HCT116 (cell line): Measurements from ENCODE around the gene SLC35B1. TPM values are rescaled to one million over a fixed set of nuclear protein-coding genes. Genes with fewer than 3 reads are reported as not detected.

Experiments used
- ATAC-seq: fragments of 200-7000 bp; cut with Tn5 transposase; 2 replicates; pipeline ENCODE4 v1.9.1; 2020; ENCODE audit warnings: mild to moderate bottlenecking, moderate library complexity
- BruUV-seq: library from RNA; stranded (reverse); fragments of 400-500 nt; replicated peaks from 2 replicates; lab custom pipeline; 2021; lab: Mats Ljungman, UMichigan
- CTCF ChIA-PET: fragments of 300-600 bp; sonication (Branson Sonifier 250); formaldehyde crosslinking; loops from one replicate; lab custom pipeline; 2021; ENCODE audit warnings: antibody characterized with exemption; lab: Charles Lee
- POLR2A ChIA-PET: fragments of 300-600, 350-600 bp; sonication (Branson Sonifier 250); formaldehyde crosslinking; loops from one replicate; lab custom pipeline; 2021; ENCODE audit warnings: antibody characterized with exemption; lab: Charles Lee
- RAD21 ChIA-PET, 2 experiments: fragments of 300-600 bp; sonication (Branson Sonifier 250); formaldehyde crosslinking; loops; one replicate each; lab custom pipeline; 2023; ENCODE audit warnings: low total read pairs in 2 of 2; ENCODE audit not compliant: uncharacterized antibody in 2 of 2, unreplicated experiment in 2 of 2, low non-redundant PET in 1 of 2; lab: Charles Lee
- DNase-seq: peaks from one replicate; pipeline ENCODE4 v3.0.0-alpha.2; 2010; ENCODE audit warnings: low read depth, low spot score
- H2AFZ ChIP-seq: fragments of 200-600 bp; shearing (Covaris generic), sonication (generic); 2 replicates; pipeline ENCODE4 v1.6.1; 2017; ENCODE audit warnings: low read depth, mixed run types, mixed read lengths, antibody characterized with exemption, low read length; ENCODE audit not compliant: poor library complexity, severe bottlenecking
- H3K27ac ChIP-seq: 2 replicates; pipeline ENCODE4 v1.5.1; 2012; ENCODE audit warnings: low read depth, low read length
- H3K27me3 ChIP-seq: fragments of 200-600 bp; sonication (generic); 2 replicates; pipeline ENCODE4 v1.6.1; 2016; ENCODE audit warnings: mixed run types, low read length, mixed read lengths; ENCODE audit not compliant: insufficient read depth
- H3K36me3 ChIP-seq, 2 experiments: fragments of 200-500 bp in 1 of 2; fragments of 200-600 bp in 1 of 2; sonication (Bioruptor generic) in 1 of 2; sonication (generic) in 1 of 2; 2 replicates each; pipeline versions ENCODE4 v1.5.1 to v1.6.1; 2014 to 2016; ENCODE audit warnings: low read length in 2 of 2, inconsistent platforms in 1 of 2, mixed read lengths in 1 of 2, mixed run types in 1 of 2; ENCODE audit not compliant: insufficient read depth in 2 of 2, control insufficient read depth in 1 of 2
- H3K4me1 ChIP-seq, 2 experiments: fragments of 200-600 bp in 1 of 2; sonication (generic) in 1 of 2; 2 replicates each; pipeline versions ENCODE4 v1.5.1 to v1.6.1; 2012 to 2017; ENCODE audit warnings: low read length in 2 of 2, inconsistent platforms in 1 of 2, mild to moderate bottlenecking in 1 of 2, mixed read lengths in 1 of 2, mixed run types in 1 of 2, moderate library complexity in 1 of 2; ENCODE audit not compliant: insufficient read depth in 2 of 2, control insufficient read depth in 1 of 2
- H3K4me2 ChIP-seq: fragments of 200-600 bp; sonication (generic); 2 replicates; pipeline ENCODE4 v1.6.1; 2017; ENCODE audit warnings: mixed run types, low read length, mixed read lengths
- H3K4me3 ChIP-seq, 2 experiments: fragments of 200-600 bp in 1 of 2; sonication (generic) in 1 of 2; replicated peaks in 1 of 2; 2 replicates each; pipeline ENCODE4 v1.5.1; 2011 to 2016; ENCODE audit warnings: low read length in 2 of 2, control low read depth in 1 of 2, low read depth in 1 of 2, mild to moderate bottlenecking in 1 of 2, mixed read lengths in 1 of 2, mixed run types in 1 of 2
- H3K79me2 ChIP-seq: fragments of 200-600 bp; sonication (generic); 2 replicates; pipeline ENCODE4 v1.6.1; 2017; ENCODE audit warnings: mild to moderate bottlenecking, mixed run types, low read length, moderate library complexity, mixed read lengths; ENCODE audit not compliant: insufficient read depth
- H3K9ac ChIP-seq: fragments of 200-600 bp; sonication (generic); 2 replicates; pipeline ENCODE4 v1.6.1; 2016; ENCODE audit warnings: low read length, mixed read lengths
- H3K9me2 ChIP-seq: fragments of 200-600 bp; sonication (generic), shearing (Covaris generic); 2 replicates; pipeline ENCODE4 v1.6.1; 2017; ENCODE audit warnings: mixed run types, mild to moderate bottlenecking, moderate library complexity; ENCODE audit not compliant: insufficient read depth
- H3K9me3 ChIP-seq, 2 experiments: fragments of 200-500 bp in 1 of 2; fragments of 200-600 bp in 1 of 2; sonication (Bioruptor generic) in 1 of 2; sonication (generic) in 1 of 2; 2 replicates each; pipeline ENCODE4 v1.6.1; 2014 to 2017; ENCODE audit warnings: low read length in 2 of 2, mixed read lengths in 2 of 2, inconsistent platforms in 1 of 2, low read depth in 1 of 2, mild to moderate bottlenecking in 1 of 2, mixed run types in 1 of 2, moderate library complexity in 1 of 2; ENCODE audit not compliant: control insufficient read depth in 1 of 2, insufficient read depth in 1 of 2
- H4K20me1 ChIP-seq: fragments of 200-600 bp; sonication (generic), shearing (Covaris generic); 2 replicates; pipeline ENCODE4 v1.6.1; 2017; ENCODE audit warnings: mixed run types, mild to moderate bottlenecking, moderate library complexity; ENCODE audit not compliant: insufficient read depth
- POLR2AphosphoS5 ChIP-seq: IDR thresholded peaks from 2 replicates; pipeline ENCODE4 v1.6.1; 2011; ENCODE audit warnings: mild to moderate bottlenecking, low read depth, low read length, moderate library complexity
- RAD21 ChIP-seq: IDR thresholded peaks from 2 replicates; pipeline ENCODE4 v1.6.1; 2012; ENCODE audit warnings: low read depth, mild to moderate bottlenecking
- SRF ChIP-seq: IDR thresholded peaks from 2 replicates; pipeline ENCODE4 v1.6.1; 2012; ENCODE audit warnings: low read depth
- YY1 ChIP-seq: IDR thresholded peaks from 2 replicates; pipeline ENCODE4 v1.6.1; 2011; ENCODE audit warnings: low read length, low read depth, moderate library complexity, mild to moderate bottlenecking; ENCODE audit not compliant: insufficient replicate concordance; ENCODE audit errors: extremely low read depth
- ZFX ChIP-seq: fragments of 450-650 bp; IDR thresholded peaks from 2 replicates; pipeline ENCODE4 v1.6.1; 2017
- intact Hi-C: fragments of 100-400 bp; cut with micrococcal nuclease; formaldehyde crosslinking; loops from 2 replicates; pipeline ENCODE4 v1.10.0; 2022
- total RNA-seq: library from RNA; stranded (reverse); gene quantifications from one replicate; pipeline ENCODE4 v1.2.1, GENCODE V29; 2021; ENCODE audit not compliant: unreplicated experiment
- TF ChIP-seq, protein P1 (sequence below): IDR thresholded peaks from 2 replicates; pipeline ENCODE4 v1.6.1; 2012; ENCODE audit warnings: low read depth
- TF ChIP-seq, protein P2 (sequence below): IDR thresholded peaks from 2 replicates; pipeline ENCODE4 v1.6.1; 2012
- TF ChIP-seq, protein P3 (sequence below): IDR thresholded peaks from 2 replicates; pipeline ENCODE4 v1.6.1; 2011; ENCODE audit warnings: mild to moderate bottlenecking, low read length, moderate library complexity; ENCODE audit not compliant: insufficient replicate concordance; ENCODE audit errors: extremely low read depth
- TF ChIP-seq, protein P4 (sequence below): IDR thresholded peaks from 2 replicates; pipeline ENCODE4 v1.6.1; 2012

The SLC35B1 gene
- total RNA-seq, 1 experiment from 2014 or later: 87.5 TPM

DNA sequence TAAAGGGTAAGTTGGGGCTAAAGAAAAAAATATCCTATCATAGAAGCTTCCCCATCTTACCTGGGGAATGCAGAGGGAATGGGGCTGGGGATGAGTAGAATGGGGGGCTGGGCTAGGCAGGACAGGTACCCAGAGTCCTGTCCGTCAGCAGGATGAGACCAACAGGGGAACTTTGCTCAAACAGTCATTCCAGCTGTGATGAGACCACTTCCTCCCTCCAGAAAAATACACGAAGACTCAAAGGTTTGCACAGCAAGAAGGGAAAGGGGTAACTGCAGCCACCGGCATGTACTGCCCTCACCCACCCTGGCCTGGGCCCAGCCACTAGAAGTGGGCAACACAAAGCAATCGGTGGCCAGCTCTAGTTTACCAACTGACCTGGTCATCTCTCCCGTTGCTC, 20.7 kb upstream of the SLC35B1 start:
- Histone ChIP-seq H3K9me2 (no peaks in the 10 kb centered on the region), H3K9me3 (no peaks in the 10 kb centered on the region), H3K4me2 (no peak overlapping the region), H3K9ac (no peak overlapping the region), H3K4me3 (no peak overlapping the region), H3K27ac (no peak overlapping the region), H3K79me2 (no peaks in the 10 kb centered on the region), H3K27me3 (no peaks in the 10 kb centered on the region), H2AFZ (no peak overlapping the region), H4K20me1 (no peaks in the 10 kb centered on the region), H3K4me1 (no peaks in the 10 kb centered on the region), H3K36me3 (no peaks in the 10 kb centered on the region)
- DNase-seq: no peak
- intact Hi-C loops: no loop called here
- ChIA-PET CTCF (no interaction called here), RAD21 (no interaction called here), POLR2A (no interaction called here)
- BruUV-seq: no TSS peak
- ATAC-seq: no peak
- no peak for TF ChIP-seq YY1
- TF ChIP-seq SRF: no peak
- TF ChIP-seq, protein P1, sequence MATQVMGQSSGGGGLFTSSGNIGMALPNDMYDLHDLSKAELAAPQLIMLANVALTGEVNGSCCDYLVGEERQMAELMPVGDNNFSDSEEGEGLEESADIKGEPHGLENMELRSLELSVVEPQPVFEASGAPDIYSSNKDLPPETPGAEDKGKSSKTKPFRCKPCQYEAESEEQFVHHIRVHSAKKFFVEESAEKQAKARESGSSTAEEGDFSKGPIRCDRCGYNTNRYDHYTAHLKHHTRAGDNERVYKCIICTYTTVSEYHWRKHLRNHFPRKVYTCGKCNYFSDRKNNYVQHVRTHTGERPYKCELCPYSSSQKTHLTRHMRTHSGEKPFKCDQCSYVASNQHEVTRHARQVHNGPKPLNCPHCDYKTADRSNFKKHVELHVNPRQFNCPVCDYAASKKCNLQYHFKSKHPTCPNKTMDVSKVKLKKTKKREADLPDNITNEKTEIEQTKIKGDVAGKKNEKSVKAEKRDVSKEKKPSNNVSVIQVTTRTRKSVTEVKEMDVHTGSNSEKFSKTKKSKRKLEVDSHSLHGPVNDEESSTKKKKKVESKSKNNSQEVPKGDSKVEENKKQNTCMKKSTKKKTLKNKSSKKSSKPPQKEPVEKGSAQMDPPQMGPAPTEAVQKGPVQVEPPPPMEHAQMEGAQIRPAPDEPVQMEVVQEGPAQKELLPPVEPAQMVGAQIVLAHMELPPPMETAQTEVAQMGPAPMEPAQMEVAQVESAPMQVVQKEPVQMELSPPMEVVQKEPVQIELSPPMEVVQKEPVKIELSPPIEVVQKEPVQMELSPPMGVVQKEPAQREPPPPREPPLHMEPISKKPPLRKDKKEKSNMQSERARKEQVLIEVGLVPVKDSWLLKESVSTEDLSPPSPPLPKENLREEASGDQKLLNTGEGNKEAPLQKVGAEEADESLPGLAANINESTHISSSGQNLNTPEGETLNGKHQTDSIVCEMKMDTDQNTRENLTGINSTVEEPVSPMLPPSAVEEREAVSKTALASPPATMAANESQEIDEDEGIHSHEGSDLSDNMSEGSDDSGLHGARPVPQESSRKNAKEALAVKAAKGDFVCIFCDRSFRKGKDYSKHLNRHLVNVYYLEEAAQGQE: no peak
- no peak for TF ChIP-seq POLR2AphosphoS5
- TF ChIP-seq, protein P2, sequence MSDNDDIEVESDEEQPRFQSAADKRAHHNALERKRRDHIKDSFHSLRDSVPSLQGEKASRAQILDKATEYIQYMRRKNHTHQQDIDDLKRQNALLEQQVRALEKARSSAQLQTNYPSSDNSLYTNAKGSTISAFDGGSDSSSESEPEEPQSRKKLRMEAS: no peak
- TF ChIP-seq, protein P3, sequence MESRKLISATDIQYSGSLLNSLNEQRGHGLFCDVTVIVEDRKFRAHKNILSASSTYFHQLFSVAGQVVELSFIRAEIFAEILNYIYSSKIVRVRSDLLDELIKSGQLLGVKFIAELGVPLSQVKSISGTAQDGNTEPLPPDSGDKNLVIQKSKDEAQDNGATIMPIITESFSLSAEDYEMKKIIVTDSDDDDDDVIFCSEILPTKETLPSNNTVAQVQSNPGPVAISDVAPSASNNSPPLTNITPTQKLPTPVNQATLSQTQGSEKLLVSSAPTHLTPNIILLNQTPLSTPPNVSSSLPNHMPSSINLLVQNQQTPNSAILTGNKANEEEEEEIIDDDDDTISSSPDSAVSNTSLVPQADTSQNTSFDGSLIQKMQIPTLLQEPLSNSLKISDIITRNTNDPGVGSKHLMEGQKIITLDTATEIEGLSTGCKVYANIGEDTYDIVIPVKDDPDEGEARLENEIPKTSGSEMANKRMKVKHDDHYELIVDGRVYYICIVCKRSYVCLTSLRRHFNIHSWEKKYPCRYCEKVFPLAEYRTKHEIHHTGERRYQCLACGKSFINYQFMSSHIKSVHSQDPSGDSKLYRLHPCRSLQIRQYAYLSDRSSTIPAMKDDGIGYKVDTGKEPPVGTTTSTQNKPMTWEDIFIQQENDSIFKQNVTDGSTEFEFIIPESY: no peak
- no peak for TF ChIP-seq RAD21
- TF ChIP-seq ZFX: no peak
- TF ChIP-seq, protein P4, sequence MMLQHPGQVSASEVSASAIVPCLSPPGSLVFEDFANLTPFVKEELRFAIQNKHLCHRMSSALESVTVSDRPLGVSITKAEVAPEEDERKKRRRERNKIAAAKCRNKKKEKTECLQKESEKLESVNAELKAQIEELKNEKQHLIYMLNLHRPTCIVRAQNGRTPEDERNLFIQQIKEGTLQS: no peak
